ENCODE data around the gene AP1S3. TPM values are rescaled to one million over a fixed set of nuclear protein-coding genes. Genes with fewer than 3 reads are reported as not detected.
"Not testable (repeated sequence)": the region's sequence is repeated elsewhere in the genome, so short reads cannot be mapped to it uniquely, and the experiment has no call there.

AP1S3 gene
- total RNA-seq, 1 donor from 2014 or later = 3.5 TPM

DNA sequence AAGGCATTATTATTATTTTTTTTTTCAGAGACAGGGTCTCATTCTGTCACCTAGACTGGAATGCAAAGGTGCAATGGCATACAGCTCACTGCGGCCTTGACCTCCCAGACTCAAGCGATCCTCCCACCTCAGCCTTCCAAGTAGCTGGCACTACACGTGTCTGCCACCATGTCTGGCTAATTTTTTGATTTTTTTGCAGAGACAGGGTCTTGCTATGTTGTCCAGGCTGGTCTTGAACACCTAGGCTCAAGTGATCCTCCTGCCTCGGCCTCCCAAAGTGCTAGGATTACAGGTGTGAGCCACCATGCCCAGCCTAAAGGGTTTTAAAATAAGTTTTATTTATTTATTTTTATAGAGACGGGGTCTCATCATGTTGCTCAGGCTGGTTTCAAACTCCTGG is 45.3 kb upstream of the AP1S3 start:
- Mint-ChIP-seq H3K9me3 (ENCODE audit: unreplicated experiment) (no peaks in the 10 kb centered on the region), H3K4me3 (ENCODE audit: unreplicated experiment) (no peak overlapping the region), H3K27ac (ENCODE audit: unreplicated experiment) (no peak overlapping the region)

DNA sequence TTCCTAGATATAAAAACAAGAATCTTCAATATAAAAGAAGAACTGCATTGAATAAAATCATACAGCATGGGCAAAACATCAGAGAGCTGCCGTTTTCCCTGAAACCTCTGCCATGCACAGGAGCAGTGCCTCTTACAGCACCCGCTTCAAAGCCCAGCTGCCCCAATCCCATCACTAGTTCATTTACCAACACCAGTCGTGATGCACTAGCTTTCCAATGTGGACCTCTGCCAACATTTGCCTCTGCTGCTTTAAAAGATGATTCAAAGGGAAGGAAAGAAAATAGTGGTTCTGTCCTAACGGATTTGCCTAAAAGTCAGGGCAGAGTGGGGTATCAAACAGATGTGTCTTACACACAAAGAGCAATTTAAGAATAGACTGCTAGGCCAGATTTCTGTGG is 43.4 kb upstream of the AP1S3 start:
- no peaks in the 10 kb centered on the region for H3K9me3 Mint-ChIP-seq (ENCODE audit: unreplicated experiment)
- H3K4me1 Mint-ChIP-seq (ENCODE audit: unreplicated experiment) = no peaks in the 10 kb centered on the region
- H3K4me3 Mint-ChIP-seq (ENCODE audit: unreplicated experiment) = no peak overlapping the region
- DNase-seq (ENCODE audit: extremely low spot score, unreplicated experiment) = peak; percentile 64
- peaks cover 46% of the 10 kb centered on the region for H3K36me3 Mint-ChIP-seq (ENCODE audit: unreplicated experiment)
- H3K27me3 Mint-ChIP-seq (ENCODE audit: unreplicated experiment) = no peaks in the 10 kb centered on the region
- TF ChIP-seq CTCF (IDR thresholded peaks at IDR 0.05) = no peak
- no peak overlapping the region for H3K27ac Mint-ChIP-seq (ENCODE audit: unreplicated experiment)

More for the DNA sequence above, 45.3 kb upstream of the AP1S3 start:
- peaks cover 3% of the 10 kb centered on the region for H3K4me1 Mint-ChIP-seq (ENCODE audit: unreplicated experiment)
- peak; percentile 30 for DNase-seq (ENCODE audit: extremely low spot score, unreplicated experiment)
- TF ChIP-seq CTCF (IDR thresholded peaks at IDR 0.05) = no peak
- no peaks in the 10 kb centered on the region for H3K27me3 Mint-ChIP-seq (ENCODE audit: unreplicated experiment)
- peaks cover 39% of the 10 kb centered on the region for H3K36me3 Mint-ChIP-seq (ENCODE audit: unreplicated experiment)

- TF ChIP-seq CTCF (IDR thresholded peaks at IDR 0.05) = no peak
- H3K27ac Mint-ChIP-seq (ENCODE audit: unreplicated experiment) = no peak overlapping the region
- no peaks in the 10 kb centered on the region for H3K27me3 Mint-ChIP-seq (ENCODE audit: unreplicated experiment)
- peak; percentile 2 for DNase-seq (ENCODE audit: extremely low spot score, unreplicated experiment)
- H3K4me1 Mint-ChIP-seq (ENCODE audit: unreplicated experiment) = no peaks in the 10 kb centered on the region
- no peak overlapping the region for H3K4me3 Mint-ChIP-seq (ENCODE audit: unreplicated experiment)
- no peaks in the 10 kb centered on the region for H3K9me3 Mint-ChIP-seq (ENCODE audit: unreplicated experiment)
- H3K36me3 Mint-ChIP-seq (ENCODE audit: unreplicated experiment) = peaks cover 41% of the 10 kb centered on the region
These were observed 40.5 kb upstream of the AP1S3 start for GRCh38 chr2:223877721-223878410.

GRCh38 chr2:223873672-223874071 is 36.3 kb upstream of the AP1S3 start:
- peaks cover 48% of the 10 kb centered on the region for H3K36me3 Mint-ChIP-seq (ENCODE audit: unreplicated experiment)
- H3K4me1 Mint-ChIP-seq (ENCODE audit: unreplicated experiment) = peaks cover 3% of the 10 kb centered on the region

GRCh38 chr2:223872772-223873171 is 35.4 kb upstream of the AP1S3 start:
- DNase-seq (ENCODE audit: extremely low spot score, unreplicated experiment); H3K4me1 Mint-ChIP-seq (ENCODE audit: unreplicated experiment); H3K9me3 Mint-ChIP-seq (ENCODE audit: unreplicated experiment); H3K27ac Mint-ChIP-seq (ENCODE audit: unreplicated experiment); H3K27me3 Mint-ChIP-seq (ENCODE audit: unreplicated experiment); H3K4me3 Mint-ChIP-seq (ENCODE audit: unreplicated experiment): not testable (repeated sequence)
- H3K36me3 Mint-ChIP-seq (ENCODE audit: unreplicated experiment) = peaks cover 41% of the 10 kb centered on the region

More at GRCh38 chr2:223873672-223874071, 36.3 kb upstream of the AP1S3 start:
- no peak for TF ChIP-seq CTCF (IDR thresholded peaks at IDR 0.05)
- DNase-seq (ENCODE audit: extremely low spot score, unreplicated experiment) = no peak
- Mint-ChIP-seq H3K27ac (ENCODE audit: unreplicated experiment) (no peak overlapping the region), H3K4me3 (ENCODE audit: unreplicated experiment) (no peak overlapping the region), H3K27me3 (ENCODE audit: unreplicated experiment) (no peaks in the 10 kb centered on the region), H3K9me3 (ENCODE audit: unreplicated experiment) (no peaks in the 10 kb centered on the region)

DNA sequence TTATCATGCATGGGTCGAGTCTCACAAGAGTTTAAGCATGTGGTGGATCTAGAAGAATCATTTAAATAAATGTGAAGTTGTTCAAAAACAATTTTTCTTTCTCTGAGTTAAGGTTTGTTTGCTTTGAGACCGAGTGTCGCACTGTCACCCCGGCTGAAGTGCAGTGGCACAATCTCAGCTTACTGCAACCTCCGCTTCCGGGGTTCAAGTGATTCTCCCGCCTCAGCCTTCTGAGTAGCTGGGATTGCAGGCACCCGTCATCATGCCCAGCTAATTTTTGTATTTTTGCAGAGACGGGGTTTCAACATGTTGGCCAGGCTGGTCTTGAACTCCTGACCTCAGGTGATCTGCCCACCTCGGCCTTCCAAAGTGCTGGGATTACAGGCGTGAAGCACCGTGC is 34.3 kb upstream of the AP1S3 start:
- not testable (repeated sequence) for DNase-seq (ENCODE audit: extremely low spot score, unreplicated experiment); H3K4me1 Mint-ChIP-seq (ENCODE audit: unreplicated experiment); H3K27me3 Mint-ChIP-seq (ENCODE audit: unreplicated experiment); H3K27ac Mint-ChIP-seq (ENCODE audit: unreplicated experiment); H3K4me3 Mint-ChIP-seq (ENCODE audit: unreplicated experiment); H3K9me3 Mint-ChIP-seq (ENCODE audit: unreplicated experiment)
- H3K36me3 Mint-ChIP-seq (ENCODE audit: unreplicated experiment) = peaks cover 33% of the 10 kb centered on the region

All from osteocyte (in vitro differentiated cells).